SK-N-MC (cell line): ENCODE measurements around the gene IZUMO4.

Experiments
- EZH2 ChIP-seq: fragments of 200-600 bp; sonication (generic); IDR thresholded peaks from one replicate; pipeline ENCODE4 v1.6.1; 2017; ENCODE audit warnings: antibody characterized with exemption
- FOXP2 ChIP-seq: optimal IDR thresholded peaks from 2 replicates; pipeline ENCODE3; 2011; ENCODE audit warnings: mild to moderate bottlenecking, moderate library complexity; ENCODE audit not compliant: insufficient read depth; ENCODE audit errors: extremely low read length, control extremely low read depth
- POLR2AphosphoS5 ChIP-seq: IDR thresholded peaks from 2 replicates; pipeline ENCODE4 v1.6.1; 2012; ENCODE audit warnings: mild to moderate bottlenecking, low read depth, low read length, borderline replicate concordance

- TF ChIP-seq FOXP2 (no peak), EZH2 (no peak), POLR2AphosphoS5 (no peak)
Observed at GRCh38 chr19:2111886-2112285, 15.2 kb downstream of the IZUMO4 start.
